Retinal pigment epithelial cell (primary cell): ENCODE measurements around the gene ANK2.
"Not testable (repeated sequence)": the region's sequence is repeated elsewhere in the genome, so short reads cannot be mapped to it uniquely, and the experiment has no call there.

Source experiments
- DNase-seq: peaks from one replicate; pipeline ENCODE4 v3.0.0-alpha.2; 2010; ENCODE audit warnings: low read depth
- H3K4me3 ChIP-seq: 2 replicates; pipeline ENCODE4 v1.5.1; 2011; ENCODE audit warnings: mild to moderate bottlenecking, low read length, control low read depth, moderate library complexity
- TF ChIP-seq, protein P1 (sequence below): conservative IDR thresholded peaks from 2 replicates; pipeline ENCODE4 v1.5.1; 2011; ENCODE audit warnings: low read depth, low read length, control low read depth, inconsistent platforms

The ANK2 gene

GRCh38 chr4:113236916-113237315, 187.5 kb downstream of the ANK2 start:
- DNase-seq = no peak
- TF ChIP-seq, protein P1, sequence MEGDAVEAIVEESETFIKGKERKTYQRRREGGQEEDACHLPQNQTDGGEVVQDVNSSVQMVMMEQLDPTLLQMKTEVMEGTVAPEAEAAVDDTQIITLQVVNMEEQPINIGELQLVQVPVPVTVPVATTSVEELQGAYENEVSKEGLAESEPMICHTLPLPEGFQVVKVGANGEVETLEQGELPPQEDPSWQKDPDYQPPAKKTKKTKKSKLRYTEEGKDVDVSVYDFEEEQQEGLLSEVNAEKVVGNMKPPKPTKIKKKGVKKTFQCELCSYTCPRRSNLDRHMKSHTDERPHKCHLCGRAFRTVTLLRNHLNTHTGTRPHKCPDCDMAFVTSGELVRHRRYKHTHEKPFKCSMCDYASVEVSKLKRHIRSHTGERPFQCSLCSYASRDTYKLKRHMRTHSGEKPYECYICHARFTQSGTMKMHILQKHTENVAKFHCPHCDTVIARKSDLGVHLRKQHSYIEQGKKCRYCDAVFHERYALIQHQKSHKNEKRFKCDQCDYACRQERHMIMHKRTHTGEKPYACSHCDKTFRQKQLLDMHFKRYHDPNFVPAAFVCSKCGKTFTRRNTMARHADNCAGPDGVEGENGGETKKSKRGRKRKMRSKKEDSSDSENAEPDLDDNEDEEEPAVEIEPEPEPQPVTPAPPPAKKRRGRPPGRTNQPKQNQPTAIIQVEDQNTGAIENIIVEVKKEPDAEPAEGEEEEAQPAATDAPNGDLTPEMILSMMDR = no peak
- no peak overlapping the region for H3K4me3 ChIP-seq

DNA sequence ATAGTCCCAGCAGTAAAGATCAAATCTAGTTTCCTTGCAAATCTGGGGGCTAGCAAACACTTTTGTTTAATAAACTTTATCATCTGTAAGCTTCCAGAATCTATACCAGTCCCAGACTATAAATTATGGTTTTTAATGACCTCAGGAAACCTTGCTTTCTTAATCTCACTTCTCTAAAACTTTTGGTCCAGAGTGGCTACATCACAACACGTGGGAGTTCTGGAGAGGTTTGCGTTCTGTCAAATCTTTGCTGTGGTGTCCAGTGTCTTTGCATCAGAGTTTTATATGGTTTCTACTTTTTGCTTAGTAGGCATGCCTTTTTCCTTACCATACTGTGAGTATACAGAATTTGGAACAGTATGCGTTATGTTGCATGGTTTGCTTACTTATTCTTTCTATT, 193.9 kb downstream of the ANK2 start:
- TF ChIP-seq, protein P1 = no peak
- H3K4me3 ChIP-seq = no peak overlapping the region
- no peak for DNase-seq

DNA sequence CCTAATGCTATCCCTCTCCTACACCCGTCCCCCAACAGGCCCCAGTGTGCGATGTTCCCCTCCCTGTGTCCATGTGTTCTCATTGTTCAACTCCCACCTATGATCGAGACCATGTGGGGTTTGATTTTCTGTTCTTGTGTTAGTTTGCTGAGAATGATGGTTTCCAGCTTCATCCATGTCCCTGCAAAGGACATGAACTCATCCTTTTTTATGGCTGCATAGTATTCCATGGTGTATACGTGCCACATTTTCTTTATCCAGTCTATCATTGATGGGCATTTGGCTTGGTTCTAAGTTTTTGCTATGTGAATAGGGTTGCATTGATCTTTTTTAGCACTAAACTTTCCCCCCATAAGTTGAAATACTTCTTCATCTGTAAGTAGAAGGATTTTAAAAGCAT, 195.3 kb downstream of the ANK2 start:
- not testable (repeated sequence) for H3K4me3 ChIP-seq, DNase-seq

DNA sequence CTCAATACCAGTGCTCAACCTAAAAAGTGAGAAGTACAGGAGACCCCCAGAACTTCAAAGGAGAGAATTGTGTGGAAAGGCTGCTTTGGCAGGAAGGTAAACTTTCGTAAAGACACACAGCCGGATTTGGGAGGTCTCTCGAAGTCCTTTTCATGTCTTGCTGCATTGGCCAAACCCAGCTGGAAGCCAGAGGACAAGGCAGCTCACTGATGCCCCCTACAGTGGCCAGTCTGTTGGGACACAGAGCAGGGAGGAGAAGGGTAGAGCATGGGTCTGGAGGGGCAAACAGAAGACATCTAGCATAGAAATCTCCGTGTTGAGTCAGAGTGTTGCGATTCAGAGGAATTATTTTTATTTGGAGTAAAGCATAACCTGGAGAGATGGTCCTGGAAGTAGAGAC, 198.9 kb downstream of the ANK2 start:
- no peak for DNase-seq
- TF ChIP-seq, protein P1 = no peak
- no peak overlapping the region for H3K4me3 ChIP-seq

GRCh38 chr4:113255628-113256027, 206.2 kb downstream of the ANK2 start:
- TF ChIP-seq, protein P1 = no peak
- no peak for DNase-seq
- H3K4me3 ChIP-seq = no peak overlapping the region

GRCh38 chr4:113256946-113257345, 207.5 kb downstream of the ANK2 start:
- peak; percentile 8 for DNase-seq
- TF ChIP-seq, protein P1 = no peak
- no peak overlapping the region for H3K4me3 ChIP-seq

GRCh38 chr4:113260688-113261087, 211.2 kb downstream of the ANK2 start:
- no peak for DNase-seq
- no peak overlapping the region for H3K4me3 ChIP-seq
- TF ChIP-seq, protein P1 = no peak

- no peak for DNase-seq
- TF ChIP-seq, protein P1 = no peak
- H3K4me3 ChIP-seq = no peak overlapping the region
These were observed 213.8 kb downstream of the ANK2 start for GRCh38 chr4:113263274-113263673.
